ENCODE data around the gene APRT. TPM values are rescaled to one million over a fixed set of nuclear protein-coding genes. Genes with fewer than 3 reads are reported as not detected.
A peak's percentile ranks its signal among the peaks of the same experiment; 100 is the strongest.

Gene APRT
- total and polyA plus RNA-seq, 9 of the 15 experiments (the other 6 are each of a cell fraction or from before 2014, with no cell fraction given): 41.7 to 409 (median 146) TPM

DNA sequence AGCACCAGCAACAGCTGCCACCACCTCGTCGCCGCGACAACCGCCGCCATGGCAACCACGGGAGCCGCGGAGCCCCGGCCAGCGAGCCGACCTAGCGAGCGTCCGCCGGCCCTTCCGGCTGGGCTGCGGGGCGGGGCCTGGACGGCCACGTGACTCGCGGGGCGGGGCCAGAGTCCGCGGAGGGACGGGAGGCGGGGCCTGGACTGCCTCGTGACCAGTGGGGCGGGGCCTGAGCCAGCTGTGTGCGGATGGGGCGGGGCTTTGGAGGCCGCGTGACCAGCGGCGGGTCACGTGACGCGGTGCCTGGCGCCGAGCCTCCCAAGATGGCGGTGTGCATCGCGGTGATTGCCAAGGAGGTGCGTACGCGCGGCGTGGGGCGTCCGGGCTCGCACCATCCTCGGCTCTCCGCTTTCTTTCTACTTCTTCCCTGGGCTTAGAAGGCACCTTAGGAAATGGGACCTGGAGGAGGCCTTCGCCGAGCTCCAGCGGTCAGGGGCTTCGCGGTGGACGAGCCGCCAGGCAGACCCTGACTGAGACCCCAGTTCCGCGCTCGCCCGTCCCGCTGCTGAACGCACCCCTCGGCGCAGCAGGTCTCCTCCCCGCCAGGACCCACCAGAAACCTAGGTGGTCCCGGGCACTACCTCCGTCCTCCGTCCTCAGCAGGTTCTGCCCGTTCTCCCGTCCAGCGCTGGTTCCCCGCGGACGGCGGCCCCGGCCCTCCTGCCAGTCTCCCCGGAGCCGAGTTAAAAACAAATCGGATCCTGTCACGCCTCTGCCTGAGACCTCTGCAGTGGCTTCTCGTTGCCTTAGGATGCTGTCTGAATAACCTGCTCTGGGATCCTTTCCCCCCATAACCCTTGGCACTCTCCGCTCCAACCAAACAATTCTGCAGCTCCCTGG lies 45.4 kb upstream of the APRT start, which contains the start of the genes GALNS and TRAPPC2L (continued):
- TF ChIP-seq, protein P1, sequence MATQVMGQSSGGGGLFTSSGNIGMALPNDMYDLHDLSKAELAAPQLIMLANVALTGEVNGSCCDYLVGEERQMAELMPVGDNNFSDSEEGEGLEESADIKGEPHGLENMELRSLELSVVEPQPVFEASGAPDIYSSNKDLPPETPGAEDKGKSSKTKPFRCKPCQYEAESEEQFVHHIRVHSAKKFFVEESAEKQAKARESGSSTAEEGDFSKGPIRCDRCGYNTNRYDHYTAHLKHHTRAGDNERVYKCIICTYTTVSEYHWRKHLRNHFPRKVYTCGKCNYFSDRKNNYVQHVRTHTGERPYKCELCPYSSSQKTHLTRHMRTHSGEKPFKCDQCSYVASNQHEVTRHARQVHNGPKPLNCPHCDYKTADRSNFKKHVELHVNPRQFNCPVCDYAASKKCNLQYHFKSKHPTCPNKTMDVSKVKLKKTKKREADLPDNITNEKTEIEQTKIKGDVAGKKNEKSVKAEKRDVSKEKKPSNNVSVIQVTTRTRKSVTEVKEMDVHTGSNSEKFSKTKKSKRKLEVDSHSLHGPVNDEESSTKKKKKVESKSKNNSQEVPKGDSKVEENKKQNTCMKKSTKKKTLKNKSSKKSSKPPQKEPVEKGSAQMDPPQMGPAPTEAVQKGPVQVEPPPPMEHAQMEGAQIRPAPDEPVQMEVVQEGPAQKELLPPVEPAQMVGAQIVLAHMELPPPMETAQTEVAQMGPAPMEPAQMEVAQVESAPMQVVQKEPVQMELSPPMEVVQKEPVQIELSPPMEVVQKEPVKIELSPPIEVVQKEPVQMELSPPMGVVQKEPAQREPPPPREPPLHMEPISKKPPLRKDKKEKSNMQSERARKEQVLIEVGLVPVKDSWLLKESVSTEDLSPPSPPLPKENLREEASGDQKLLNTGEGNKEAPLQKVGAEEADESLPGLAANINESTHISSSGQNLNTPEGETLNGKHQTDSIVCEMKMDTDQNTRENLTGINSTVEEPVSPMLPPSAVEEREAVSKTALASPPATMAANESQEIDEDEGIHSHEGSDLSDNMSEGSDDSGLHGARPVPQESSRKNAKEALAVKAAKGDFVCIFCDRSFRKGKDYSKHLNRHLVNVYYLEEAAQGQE (IDR thresholded peaks at IDR 0.05; ENCODE audit: borderline replicate concordance): peak; percentile 98
- TF ChIP-seq, protein P1 (CRISPR knock-in tag; IDR thresholded peaks at IDR 0.05; ENCODE audit: low read depth): peak; percentile 72
- TF ChIP-seq CBX2 (IDR thresholded peaks at IDR 0.05; ENCODE audit: insufficient read depth, low read length, poor library complexity, severe bottlenecking) (no peak), NUFIP1 (IDR thresholded peaks at IDR 0.05; ENCODE audit: partially characterized antibody) (no peak), ELF2 (CRISPR knock-in tag; IDR thresholded peaks at IDR 0.05) (0 out of 2 replicates have a peak, but pooled peaks have one; percentile 44), ZNF143 (CRISPR knock-in tag; IDR thresholded peaks at IDR 0.05) (no peak), HDAC1 (IDR thresholded peaks at IDR 0.05) (peak in 1 of 2 experiments; percentile 96; a peak in 2 of 4 replicates), NR2F6 (CRISPR knock-in tag; IDR thresholded peaks at IDR 0.05) (no peak), PHB (CRISPR knock-in tag; IDR thresholded peaks at IDR 0.05) (peak; percentile 85; the same call in 1 of the 2 replicates), NR4A1 (CRISPR knock-in tag; IDR thresholded peaks at IDR 0.05) (no peak), NR4A1 (tag; IDR thresholded peaks at IDR 0.05) (no peak), ZNF121 (CRISPR knock-in tag; conservative IDR thresholded peaks at IDR 0.05) (no peak), ILF3 (IDR thresholded peaks at IDR 0.05; ENCODE audit: borderline replicate concordance) (0 out of 2 replicates have a peak, but pooled peaks have one; percentile 17), RFX7 (CRISPR knock-in tag; IDR thresholded peaks at IDR 0.05) (no peak), ZNF354B (CRISPR knock-in tag; IDR thresholded peaks at IDR 0.05) (no peak), ATF7 (IDR thresholded peaks at IDR 0.05) (peak; percentile 49; the same call in 1 of the 2 replicates), PML (IDR thresholded peaks at IDR 0.05; ENCODE audit: low read length) (0 out of 2 replicates have a peak, but pooled peaks have one; percentile 14), CXXC5 (CRISPR knock-in tag; IDR thresholded peaks at IDR 0.05) (peak; percentile 88)
- TF ChIP-seq, protein P2, sequence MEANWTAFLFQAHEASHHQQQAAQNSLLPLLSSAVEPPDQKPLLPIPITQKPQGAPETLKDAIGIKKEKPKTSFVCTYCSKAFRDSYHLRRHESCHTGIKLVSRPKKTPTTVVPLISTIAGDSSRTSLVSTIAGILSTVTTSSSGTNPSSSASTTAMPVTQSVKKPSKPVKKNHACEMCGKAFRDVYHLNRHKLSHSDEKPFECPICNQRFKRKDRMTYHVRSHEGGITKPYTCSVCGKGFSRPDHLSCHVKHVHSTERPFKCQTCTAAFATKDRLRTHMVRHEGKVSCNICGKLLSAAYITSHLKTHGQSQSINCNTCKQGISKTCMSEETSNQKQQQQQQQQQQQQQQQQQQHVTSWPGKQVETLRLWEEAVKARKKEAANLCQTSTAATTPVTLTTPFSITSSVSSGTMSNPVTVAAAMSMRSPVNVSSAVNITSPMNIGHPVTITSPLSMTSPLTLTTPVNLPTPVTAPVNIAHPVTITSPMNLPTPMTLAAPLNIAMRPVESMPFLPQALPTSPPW (CRISPR knock-in tag; IDR thresholded peaks at IDR 0.05): peak; percentile 50; the same call in 1 of the 2 replicates
